Stimulated activated CD8-positive, alpha-beta memory T cell treated with anti-CD3 and anti-CD28 coated beads, Interleukin-7, amount 100 ng/mL, for 1 hour (primary cell): ENCODE measurements around the gene APOBEC3A.

ENCODE experiments used
- DNase-seq, 2 donors: peaks; one replicate each; pipeline ENCODE4 v3.0.0-alpha.2; 2020; ENCODE audit warnings: low read depth in 2 of 2

The APOBEC3A gene

DNA sequence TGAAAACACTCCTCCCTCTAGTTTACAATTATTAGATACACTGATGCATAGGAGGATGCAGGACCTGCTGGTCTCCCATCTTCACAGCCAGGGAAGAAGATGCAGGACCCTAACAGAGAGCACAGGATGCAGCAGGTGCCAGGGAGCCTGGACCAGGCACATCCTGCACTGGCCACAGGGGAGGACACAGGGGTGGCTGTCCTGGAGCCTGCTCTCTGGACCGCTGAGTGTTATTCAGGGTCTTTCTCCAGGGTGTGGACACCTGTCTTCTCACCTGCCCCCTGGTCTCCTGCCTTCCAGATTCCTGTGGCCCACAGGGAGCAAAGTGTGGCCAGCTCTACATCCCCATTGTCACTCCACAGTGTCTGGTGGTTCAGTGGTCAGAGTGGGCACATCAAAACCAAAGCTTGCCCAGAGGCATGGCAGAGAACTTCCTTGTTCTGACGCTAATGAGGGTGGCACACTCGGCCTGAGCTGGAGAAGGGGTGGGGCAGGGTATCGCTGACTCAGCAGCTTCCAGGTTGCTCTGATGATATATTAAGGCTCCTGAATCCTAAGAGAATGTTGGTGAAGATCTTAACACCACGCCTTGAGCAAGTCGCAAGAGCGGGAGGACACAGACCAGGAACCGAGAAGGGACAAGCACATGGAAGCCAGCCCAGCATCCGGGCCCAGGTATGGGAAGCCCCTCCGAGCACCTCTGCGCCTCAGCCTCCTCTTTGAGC, at the start of gene APOBEC3A:
APOBEC3A (plus strand) TSS at position 564 of the 725 bp plus-strand sequence; CDS start at position 647, 83 bp downstream.
- no peak for DNase-seq

DNA sequence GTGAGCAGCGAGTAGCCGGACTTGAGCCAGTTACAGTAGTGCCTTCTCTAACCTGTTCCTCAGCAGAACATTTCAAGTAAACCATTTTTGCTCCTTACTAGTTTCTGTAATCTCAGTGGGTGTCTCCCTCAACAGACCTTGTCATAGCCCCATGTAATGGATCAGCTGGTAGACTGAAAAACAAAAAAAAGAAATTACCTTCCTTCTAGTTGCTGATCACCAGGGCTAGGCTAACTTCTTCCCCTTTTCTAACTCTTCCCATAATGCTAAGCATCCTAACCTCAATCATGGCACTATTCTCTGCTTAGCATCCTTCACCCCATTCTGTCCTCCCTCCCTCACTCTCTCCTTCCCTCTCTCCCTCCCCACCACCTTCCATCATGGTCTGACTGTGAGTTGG, 49.6 kb upstream of the APOBEC3A start:
- DNase-seq = no peak

DNA sequence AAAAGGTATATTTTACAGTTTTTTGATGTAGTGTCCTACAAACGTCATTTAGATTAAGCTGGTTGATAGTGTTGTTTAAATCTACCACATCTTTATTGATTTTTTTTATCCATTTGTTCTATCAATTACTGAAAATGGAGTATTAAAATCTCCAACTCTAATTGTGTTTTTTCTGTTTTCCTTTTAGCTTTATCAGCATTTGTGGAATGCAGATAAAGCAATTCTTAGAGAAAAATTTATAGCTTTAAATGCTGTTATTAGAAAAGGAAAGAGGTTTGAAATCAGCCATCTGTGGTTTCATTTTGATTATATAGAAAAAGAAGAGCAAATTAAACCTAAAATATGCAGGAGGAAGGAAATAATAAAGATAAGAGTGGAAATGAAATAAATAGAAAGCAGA, 46.0 kb upstream of the APOBEC3A start:
- DNase-seq = no peak

DNA sequence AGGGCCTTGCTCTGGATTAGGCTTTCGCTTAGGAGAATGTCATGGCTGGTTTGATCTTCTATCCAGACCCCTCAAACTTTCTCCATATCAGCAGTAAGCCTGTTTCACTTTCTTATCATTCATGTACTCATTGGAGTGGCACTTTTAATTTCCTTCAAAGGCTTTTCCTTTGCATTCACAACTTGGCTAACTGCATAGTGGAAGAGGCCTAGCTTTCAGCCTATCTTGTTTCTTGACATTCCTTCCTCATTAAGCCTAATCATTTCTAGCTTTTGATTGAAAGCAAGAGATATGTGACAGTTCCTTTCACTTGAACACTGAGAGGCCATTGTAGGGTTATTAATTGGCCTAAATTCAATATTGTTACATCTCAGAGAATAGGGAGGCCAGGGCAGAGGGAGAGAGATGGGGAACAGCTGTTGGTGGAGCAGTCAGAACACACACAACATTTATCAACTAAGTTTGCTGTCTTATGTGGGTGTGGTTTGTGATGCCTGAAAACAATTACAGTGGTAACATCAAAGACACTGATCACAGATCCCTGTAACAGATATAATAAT, 37.7 kb upstream of the APOBEC3A start:
- no peak for DNase-seq

DNA sequence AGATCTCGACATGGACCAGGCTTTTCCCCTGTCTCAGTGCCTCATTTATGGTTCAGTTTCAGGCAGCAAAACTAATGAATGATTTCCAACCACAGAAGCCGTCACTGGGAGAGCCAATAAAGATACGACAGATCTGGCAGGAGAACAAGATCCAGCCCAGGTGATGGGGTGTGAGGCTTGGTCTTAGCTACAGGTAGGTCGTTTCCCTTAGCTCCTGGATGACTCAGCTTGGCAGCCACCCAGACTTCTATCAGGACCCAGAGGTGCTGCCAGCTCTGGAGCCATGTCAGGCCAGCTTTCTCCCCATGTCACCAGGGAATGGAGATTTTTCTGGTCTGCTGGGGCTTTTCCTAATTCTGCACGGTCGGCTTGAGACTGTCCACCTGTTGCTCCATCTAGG, 36.3 kb upstream of the APOBEC3A start:
- DNase-seq = no peak

DNA sequence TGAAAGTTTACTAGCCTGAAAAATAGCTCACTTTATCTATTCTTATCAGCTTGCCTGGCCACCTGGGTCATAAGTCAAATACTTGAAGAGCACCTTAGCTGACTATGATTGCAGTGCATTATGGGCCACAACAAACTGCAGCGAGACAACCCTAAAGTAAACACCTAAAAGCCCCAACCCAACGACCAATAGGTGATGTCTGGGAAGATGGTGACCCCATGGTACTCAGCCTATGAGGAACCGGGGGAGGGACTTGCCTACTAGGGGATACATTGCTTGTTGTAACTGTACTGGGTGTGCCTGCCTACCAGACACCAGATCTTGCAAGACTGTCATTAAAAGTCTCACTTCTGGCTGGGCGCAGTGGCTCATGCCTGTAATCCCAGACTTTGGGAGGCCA, 35.6 kb upstream of the APOBEC3A start:
- DNase-seq = no peak

DNA sequence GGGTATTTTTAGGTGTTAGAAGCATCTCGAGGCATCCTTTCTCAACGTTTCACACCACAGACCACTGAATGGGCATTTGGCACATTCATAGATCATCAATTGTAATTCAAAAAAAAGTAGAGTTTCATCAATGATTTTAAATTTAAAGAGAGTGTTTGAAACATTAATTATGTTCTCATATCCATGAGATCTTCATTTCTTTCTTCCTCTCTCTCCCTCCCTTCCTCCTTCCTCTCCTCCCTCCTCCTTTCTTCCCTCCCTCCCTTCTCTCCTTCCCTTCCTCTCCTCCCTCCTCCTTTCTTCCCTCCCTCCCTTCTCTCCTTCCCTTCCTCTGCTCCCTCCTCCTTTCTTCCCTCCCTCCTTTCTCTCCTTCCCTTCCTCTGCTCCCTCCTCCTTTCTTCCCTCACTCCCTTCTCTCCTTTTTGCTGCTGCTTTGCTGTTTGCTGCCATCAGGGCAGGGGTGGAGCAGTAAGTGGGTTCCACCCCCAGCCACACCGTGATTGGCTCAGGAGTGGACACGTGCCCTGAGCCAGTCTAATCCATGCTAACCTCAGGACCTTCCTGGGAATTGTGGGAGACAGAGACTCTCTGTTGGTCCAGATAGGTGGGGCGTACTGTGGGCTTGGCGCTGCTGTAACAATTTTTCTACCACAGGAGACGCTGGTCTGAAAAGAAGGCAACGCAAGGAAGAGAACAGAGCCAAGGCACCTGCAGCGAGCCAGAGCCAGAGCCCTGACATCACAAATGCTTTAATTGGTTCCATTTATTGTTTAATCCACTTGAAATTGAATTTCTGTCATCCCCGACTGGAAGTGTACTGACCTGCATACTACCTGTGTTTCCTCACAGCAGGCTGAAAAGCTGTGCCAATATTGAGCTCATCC, 33.7 kb upstream of the APOBEC3A start:
- no peak for DNase-seq

DNA sequence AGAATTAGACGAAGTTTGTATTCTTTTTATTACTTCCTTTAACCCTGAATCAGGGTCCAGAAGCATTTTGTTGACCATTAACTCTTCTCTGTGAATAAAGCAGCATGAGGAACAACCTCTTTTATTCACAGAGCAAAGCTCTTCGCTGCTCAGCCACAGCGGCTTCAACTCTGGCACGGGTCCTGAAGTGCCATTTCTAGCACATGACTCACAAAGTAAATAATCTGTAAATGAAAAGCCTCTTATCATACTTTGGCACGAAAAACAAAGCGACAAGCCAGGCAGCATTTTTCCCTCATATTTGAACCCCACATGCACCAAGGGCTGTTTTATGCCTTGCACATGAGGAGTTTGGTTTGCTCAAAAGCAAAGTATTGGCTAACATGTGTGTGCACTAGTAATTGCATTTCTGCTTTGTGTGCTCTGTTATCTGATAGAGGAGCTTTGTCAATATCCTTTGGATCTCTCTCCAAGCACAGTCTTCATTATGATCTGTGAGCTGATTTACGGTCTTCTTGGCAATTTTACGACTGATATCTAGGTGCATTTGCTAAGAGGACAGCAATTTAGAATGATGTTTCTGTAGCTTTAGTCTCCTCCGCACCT, 33.0 kb upstream of the APOBEC3A start:
- DNase-seq = no peak

DNA sequence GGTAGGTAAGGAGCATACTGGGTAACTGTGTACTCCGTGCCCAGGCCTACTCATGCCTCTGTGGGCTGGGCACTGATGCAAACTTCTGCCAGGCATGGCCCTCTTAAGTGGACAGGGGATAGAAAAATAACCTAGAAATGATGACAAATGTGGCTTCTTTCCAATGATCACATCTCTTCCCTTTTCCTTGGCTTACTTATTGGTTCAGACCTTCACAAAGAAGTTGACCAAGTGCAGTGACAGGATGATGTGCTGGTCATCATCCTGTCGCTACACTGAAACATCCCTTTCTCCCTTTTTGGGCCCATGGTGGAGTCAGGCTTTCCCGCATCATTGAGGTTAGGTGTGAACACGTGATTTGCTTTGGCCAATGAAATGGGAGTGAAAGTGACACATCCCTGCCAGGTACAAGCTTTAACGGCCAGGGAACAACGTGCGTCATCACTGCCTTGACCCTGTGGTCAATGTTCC, 31.8 kb upstream of the APOBEC3A start:
- DNase-seq = no peak

DNA sequence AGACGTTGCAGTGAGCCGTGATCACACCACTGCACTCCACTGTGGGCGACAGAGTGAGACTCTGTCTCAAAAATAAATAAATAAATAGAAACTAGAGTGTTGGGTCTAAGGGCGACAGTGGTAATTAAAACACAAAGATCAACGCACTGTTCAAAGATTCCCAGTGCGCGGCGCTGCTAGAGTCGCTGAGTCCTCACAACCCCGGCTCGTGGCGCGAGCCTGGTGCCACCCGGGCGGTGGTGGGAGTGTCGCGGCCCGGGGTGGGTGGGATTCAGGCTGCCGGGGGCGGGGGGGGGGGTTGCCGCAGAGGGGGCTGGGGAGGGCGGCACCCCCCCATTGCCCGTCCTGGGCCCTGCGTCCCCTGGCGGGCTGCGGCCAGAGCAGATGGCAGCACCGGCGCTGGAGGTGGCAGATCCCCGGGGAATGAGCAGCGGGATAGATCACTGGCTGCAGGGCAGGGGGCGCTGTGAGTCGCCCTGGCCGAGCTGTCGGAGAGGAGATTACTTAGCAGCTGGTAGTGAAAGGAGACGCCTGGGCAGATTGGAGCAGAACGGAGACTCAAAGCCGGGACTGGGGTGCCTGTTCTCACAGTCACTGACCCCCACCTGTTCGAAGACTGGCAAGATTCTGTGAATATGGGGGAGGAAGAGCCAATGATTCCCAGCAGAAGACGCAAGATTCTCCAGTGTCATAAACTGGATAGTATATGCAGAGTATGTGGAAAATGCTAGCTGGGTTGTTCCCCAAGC, 30.2 kb upstream of the APOBEC3A start:
- peak in 1 of 2 donors; percentile 8 for DNase-seq

DNA sequence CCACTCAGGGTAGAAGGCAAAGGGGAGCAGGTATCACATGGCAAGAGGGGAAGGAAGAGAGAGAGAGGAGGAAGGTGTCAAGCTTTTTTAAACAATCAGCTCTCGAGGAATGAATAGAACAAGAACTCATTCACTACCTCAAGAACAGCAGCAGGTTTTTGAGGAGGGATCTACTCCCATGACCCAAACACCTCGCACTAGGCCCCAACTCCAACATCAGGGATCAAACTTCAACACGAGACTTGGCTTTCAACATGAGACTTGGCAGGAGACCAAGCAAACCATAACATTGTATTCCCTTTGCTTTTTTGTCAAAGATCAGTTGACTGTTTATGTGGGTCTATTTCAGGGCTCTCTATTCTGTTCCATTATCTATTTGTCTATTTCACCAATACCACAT, 26.9 kb upstream of the APOBEC3A start:
- DNase-seq = no peak

DNA sequence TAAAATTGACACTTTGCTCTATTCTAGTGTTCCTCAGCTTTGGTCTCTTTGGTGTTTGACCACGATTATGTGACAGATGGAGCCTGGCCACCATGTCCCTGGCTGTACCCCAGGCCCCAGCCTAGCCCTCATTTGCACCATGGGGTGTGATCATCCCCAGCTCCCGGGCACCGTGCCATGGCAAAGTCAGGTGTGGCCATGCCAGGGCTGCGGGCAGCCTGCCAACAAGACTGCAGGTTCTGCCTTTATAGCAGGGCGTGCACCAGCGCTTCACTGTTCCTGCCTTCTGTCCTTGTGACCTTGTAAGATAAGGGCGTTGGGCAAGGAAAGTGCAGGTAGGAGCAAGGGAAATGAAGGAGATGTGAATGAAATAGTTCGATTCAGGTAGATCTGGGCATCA, 22.4 kb upstream of the APOBEC3A start:
- DNase-seq = no peak

DNA sequence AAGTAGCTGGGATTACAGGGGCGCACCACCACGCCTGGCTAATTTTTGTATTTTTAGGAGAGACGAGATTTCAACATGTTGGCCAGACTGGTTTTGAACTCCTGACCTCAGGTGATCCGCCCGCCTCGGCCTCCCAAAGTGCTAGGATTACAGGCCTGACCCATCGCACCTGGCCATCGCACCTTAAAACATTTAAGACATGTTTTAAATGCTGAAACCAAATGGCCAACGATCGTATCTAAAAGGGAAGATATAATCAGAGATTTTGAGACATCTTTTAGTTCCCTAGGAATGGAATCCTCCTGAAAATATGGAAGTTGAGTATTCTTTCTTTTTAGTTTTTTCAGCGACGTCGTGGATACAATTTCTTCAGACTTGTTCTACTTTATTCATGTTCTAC, 21.8 kb upstream of the APOBEC3A start:
- DNase-seq = no peak

DNA sequence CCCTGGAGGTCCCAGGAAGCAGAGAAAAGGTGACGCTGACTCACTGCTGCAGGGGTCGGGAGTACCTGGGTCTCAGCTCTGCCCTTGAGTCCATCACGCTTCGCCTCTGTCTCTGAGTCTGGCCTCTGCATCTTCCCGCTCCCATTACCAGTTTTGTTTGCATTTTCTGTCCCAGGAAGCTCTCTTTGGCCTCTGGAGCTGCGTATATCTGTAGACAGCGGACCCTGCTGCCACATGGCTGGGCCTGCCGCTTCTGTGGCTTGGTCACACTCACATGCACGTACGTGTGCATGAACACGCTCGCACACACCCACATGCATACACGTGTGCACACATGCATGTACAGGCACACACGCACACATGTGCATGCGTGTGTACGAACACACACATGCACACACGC, 20.8 kb upstream of the APOBEC3A start:
- no peak for DNase-seq

DNA sequence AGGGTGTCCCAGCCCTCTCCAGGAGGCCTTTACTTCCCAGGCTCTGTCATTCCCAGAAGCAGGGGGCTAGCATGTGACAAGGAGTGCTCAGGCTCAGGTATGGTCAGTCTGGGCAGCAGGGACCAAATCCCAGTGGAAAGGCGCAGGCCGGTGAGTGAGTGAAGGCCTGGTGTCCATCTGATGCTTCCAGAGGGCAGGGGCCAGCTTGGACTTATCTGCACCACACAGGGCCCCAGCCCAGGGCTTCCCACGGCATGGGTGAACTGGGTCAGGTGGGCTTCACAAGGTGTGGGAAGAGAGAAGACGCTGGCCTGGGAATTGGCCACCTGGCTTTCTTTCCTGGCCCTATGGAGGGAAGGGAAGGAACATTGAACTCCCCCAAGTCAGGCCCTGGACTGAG, 20.4 kb upstream of the APOBEC3A start:
- DNase-seq = no peak

DNA sequence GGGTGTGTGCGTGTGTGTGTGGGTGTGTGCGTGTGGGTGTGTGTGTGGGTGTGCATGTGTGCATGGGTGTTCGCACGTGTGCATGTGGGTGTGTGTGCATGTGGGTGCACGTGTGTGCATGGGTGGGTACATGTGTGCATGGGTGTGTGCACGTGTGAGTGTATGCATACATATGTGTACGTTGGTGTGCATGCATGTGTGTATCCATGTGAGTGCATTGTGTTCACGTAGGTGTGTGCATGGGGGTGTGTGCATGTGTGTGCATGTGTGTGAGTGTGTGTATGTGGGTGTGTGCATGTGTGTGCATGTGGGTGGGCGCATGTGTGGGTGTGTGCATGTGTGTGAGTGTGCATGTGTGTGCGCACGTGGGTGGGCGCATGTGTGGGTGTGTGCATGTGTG, 19.9 kb upstream of the APOBEC3A start:
- DNase-seq = no peak

DNA sequence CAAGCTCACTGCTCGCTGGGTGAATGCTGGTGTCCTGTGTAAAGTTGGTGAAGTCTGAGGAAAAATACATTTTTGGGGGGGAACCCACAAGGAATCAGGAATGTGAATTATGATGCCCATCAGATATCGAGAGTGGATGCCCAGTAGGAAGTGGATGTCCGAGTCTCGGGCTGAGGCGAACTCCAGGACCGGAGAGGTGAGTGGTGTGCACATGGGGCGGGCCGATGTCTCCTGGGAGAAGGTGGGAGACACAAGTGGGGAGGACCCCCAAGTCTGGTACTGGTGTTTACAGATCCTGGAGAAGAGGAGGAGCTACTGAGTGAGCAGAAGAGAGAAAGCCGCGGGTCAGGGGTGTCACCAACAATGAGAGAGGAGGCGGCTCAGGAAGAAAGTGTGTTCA, 19.2 kb upstream of the APOBEC3A start:
- no peak for DNase-seq

DNA sequence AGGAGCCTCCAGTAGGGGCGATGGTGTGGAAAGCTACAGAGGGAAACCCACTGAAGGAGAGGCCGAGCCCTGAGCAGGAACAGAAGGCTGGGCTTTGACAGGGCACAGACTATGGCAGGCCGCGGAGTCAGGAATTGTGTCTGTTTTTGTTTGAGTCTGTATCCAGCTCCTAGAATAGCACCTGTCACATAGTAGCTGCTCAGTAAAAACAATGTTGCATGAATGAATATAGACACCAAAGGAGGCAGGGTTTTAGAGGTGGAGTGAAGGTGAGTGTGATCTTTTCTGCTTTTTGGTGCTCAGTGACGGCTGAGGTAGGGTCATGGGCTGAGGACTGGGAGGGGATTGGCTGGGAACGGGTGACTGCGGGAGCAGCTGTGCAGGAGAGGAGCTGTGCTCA, 18.5 kb upstream of the APOBEC3A start:
- DNase-seq = no peak

DNA sequence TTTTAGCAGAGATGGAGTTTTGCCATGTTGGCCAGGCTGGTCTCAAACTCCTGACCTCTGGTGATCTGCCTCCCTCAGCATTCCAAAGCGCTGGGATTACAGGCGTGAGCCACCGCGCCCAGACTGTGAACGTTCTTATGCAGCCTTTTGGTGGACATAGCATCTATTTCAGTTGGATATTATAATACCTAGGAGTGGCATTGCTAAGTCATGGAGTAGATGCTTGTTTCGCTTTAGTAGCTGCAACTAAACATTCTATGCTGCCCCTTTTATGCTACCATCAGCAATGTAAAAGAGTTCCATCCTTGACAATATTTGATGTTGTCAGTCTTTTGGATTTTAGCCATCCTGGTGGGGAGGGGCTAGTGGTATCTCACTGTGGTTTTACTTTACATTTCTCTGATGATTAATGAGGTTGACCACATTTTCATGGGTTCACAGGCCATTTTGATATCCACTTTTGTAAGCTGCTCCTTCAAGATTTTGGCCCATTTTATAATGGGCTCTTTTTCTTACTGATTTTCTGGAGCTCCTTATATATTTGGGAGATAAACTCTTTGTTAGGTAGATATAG, 16.5 kb upstream of the APOBEC3A start:
- DNase-seq = no peak

DNA sequence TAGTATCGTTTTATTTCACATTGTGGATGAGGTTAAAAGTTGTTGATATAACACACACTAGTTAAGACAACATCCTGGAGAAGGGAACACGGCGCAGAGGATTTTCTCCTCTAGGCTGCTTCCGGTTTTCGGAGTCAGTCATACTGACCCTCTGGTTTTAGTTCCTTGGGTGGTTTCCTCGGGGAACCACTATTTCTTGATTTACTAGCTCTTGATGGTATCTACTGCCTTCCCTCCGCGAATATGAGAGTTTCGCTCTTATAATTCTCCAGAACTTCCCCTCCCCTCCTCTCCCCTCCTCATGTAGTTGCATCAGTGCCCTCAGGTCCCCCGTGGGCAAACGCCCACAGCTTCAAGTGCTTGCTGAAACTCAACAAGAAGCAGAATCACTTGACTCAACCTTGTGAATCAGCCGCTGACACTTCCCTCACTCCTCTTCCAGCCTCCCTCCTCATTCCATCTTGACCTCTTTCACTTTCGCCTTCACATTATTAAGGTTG, 15.9 kb upstream of the APOBEC3A start:
- DNase-seq = no peak

DNA sequence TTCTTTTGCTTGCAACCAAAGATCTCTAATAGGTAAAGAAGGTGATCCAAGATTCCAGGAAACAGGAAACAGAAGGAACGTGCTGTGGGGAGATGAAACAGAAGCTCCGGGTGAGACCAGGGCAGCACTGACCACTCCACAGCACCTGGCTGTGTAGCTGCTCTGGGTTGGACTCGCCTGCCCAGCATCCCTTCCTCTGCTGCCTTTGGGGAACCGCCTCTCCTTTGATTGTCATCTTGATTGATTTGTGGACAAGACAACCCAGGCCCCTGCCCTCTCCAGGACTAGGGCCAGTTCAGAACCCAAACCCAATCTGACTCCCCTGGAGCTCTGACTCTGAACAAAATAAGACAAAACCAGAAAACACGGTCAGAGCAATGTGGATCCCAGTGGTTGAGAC, 14.7 kb upstream of the APOBEC3A start:
- DNase-seq = no peak
